Fibroblast of upper back skin (primary cell): ENCODE measurements around the gene MKKS.
"Not testable (repeated sequence)": the region's sequence is repeated elsewhere in the genome, so short reads cannot be mapped to it uniquely, and the experiment has no call there.

ENCODE experiments used
- DNase-seq: peaks from one replicate; pipeline ENCODE4 v3.0.0-alpha.2; 2013

MKKS gene

DNA sequence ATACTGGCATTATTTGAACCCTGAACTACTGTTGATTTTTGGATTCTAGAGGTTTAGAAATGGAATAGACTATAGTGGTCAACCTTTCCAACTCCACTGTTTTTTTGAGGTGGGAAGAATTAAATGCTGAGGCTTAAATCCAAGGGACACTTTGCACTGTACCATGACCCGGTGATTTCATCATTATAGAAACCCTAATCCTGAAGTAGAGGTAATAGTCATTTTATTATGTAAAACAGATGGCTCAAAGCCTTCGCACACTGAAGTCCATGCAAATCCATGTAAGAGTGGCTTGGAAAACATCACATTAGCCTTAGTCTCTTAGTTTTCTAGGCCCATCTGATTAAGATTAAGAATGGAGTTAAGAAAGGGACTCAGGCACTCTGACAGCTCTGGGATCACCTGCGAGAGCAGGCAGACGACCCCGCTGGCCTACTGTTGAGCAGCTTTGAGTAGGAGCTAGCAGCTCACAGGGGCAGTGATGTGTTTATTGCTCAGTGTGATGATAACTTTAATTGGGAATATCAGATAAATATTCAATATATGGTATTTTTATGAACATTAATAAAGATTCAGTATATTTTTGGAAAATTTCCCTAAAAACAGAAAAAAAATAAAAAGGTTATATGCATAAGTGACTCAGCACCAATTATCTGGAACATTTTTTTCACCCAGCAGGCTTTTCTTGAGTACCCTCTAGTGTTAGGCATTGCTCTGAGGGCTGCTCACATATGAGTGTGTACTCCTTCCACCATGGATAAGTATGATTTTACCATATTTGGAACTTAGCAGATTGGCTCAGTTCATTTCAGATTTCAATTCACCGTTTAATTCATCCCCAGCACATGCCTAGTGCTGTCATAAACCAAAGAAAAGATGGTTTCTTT lies 14.5 kb upstream of the MKKS start:
- DNase-seq = peak; percentile 40

DNA sequence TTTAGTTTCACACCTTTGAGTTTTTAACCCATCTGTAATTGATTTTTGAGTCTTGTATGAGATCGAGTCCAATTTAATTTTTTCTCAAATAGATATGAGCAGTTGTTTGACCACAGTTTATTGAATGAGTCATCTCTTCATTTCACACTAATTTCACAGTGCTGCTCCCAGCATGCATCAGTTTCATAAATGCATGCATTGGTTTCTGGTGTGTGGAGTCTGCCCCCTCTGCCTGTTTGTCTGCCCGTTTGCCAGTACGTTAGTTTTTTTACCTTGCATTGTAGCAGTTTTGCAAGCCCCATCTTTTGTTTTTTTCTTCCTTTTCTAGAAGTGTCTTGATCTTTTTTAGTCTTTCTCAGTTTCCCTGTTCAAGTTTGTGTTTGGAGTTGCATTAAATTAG lies 13.0 kb upstream of the MKKS start:
- DNase-seq = peak; percentile 75

DNA sequence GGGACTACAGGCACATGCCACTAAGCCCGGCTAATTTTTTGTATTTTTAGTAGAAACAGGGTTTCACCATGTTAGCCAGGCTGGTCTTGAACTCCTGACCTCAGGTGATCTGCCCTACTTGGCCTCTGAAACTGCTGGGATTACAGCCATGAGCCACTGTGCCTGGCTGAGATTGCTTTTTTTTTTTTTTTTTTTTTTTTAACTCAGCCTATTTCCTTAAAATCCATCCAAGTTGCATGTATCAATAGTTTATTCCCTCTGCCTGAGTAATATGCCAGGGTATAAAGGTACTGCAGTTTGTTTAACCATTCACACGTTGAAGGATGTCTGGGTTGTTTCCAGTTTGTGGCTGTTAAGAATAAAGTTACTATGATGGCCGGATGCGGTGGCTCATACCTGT lies 11.7 kb upstream of the MKKS start:
- DNase-seq = no peak

DNA sequence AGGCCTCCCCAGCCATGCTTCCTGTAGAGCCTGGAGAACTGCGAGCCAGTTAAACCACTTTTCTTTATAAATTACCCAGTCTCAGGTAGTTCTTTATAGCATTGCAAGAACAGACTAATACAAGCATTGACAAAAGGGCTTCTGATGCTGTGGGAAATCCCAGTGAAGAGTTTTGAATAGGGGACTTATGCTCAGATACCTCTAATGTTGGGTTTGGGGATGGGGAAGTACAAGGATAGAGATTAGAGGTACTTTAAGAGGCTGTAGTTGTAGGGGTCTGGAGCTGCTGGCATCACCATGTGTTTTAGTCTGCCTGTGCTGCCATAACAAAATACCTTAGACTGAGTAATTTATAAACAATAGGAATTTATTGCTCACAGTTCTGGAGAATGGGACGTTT lies 9.9 kb upstream of the MKKS start:
- DNase-seq = no peak

DNA sequence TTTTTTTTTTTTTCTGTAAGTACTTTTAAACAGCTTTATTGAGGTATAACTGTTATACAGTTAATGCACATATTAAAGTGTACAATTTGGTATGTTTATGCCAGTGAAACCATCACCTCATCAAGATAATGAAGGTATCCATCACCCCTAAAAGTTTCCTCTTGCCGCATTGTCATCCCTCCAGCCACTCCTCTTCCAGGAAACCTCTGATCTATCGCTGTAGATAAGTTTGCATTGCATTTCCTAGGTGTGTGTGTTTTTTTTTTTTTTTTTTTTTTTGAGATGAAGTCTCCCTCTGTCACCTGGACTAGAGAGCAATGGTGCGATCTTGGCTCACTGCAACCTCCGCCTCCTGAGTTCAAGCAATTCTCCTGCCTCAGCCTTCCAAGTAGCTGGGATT lies 4.2 kb upstream of the MKKS start:
- no peak for DNase-seq

DNA sequence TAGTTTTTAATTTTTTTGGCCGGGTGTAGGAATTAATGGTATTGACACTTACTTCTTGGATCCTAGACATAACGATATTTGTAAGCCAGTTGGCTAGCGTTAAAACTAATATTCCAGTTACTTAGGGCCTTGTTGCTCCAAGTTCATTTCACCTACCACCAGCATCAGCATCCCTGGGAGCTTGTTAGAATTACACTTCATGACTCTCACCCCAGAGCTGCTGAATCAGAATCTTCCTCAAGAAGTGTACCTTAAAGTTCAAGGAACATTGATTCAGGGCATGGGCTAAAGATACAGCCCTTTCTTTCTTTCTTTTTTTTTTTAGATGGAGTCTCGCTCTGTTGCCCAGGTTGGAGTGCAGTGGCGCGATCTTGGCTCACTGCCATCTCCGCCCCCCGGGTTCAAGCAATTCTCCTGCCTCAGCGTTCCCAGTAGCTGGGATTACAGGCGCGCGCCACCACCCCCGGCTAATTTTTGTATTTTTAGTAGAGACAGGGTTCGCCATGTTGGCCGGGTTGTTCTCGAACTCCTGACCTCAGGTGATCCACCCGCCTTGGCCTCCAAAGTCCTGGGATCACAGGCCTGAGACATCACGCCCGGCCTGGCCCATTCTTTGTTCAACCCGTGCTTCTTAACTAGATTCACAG lies 2.2 kb upstream of the MKKS start:
- DNase-seq = no peak

DNA sequence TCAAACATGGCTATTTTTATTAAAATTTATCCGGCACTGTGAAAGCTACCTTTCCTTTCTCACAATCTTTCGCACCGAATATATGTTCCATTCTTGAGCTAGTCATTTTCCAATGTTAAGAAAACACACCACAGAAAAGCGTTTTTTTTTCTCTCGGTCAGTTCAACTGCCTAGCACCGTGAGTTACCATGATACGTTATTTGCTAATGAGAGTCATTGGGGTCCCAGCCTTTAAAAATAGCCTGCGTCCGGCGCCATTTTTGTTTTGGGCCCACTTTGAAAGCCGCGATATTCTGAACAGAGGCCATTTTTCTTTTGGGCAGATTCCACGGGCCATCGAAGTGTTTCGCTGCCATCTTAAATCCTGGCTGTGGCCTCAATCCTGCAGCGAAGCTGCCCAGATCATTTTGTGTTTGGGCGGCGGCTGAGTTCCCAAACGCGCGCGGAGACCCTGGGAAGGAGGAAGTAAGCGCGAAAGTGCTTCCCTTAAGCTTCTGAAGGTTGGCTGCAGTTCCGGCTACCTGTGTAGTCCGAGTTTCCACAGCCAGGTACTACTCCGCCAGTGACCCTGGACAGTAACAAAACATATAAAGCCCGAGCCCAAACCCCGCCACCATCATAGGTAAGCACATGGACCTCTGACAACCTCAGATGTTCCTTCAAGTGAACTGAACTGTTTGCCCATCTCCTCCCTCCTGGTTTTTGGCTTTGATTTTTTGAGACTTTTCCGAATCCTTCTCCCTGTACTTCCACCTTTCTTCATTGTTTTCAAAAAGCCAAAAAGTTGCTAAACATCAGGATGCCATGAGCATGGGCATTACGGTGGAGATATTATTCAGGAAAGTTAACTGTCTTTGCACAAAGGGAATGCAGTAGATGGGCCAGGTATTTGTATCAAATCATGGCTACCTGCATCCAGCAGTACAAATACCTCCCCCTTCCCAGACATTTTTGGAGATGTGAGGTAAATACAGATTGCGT lies 1.1 kb upstream of the MKKS start, which contains the start of gene SLX4IP:
Gene SLX4IP (plus strand): TSS at position 474 of the 981 bp plus-strand sequence. CDS start 22,900 bp downstream, outside the sequence.
- peak; percentile 97 for DNase-seq

DNA sequence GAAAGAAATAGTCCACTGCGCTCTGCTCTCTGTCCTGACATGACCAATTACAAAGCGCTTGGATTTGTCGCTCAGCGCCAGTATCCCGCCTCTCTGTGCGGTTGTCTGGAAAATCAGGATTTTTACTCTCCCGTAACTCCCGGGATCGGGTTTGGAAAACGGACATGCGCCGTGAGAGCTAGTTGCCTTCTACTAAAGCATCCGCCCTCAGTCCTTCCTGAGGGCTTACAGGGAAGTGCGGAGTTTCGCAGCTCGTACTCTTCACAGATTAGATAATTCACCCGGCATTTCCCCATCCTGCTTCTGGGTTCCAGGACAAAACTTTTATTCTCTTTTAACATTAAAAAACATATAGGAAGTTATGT lies 427 bp upstream of the MKKS start:
- peak; percentile 99 for DNase-seq

DNA sequence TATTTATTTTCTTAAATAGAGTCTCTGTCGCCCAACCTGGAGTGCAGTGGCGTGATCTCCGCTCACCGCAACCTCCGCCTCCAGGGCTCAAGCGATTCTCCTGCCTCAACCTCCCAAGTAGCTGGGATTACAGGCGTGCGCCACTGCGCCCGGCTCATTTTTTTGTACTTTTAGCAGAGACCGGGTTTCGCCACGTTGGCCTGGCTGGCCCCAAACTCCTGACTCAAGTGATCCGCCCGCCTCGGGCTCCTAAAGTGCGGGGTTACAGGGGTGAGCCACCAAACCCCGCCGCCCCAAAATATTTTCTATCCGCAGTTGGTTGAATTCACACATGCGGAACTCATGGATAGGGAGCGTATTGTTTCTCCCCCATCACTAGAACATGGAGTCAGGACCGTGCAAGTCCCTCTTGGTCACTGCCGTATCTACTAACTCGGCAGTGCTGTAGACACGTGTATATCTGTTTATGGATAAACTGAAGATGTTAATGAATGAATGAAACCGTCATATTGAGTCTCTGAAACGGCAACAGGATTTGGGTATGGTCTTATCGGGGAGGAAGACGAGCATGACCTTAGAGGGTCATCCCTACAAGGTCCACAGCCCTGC lies 904 bp downstream of the MKKS start:
- no peak for DNase-seq

DNA sequence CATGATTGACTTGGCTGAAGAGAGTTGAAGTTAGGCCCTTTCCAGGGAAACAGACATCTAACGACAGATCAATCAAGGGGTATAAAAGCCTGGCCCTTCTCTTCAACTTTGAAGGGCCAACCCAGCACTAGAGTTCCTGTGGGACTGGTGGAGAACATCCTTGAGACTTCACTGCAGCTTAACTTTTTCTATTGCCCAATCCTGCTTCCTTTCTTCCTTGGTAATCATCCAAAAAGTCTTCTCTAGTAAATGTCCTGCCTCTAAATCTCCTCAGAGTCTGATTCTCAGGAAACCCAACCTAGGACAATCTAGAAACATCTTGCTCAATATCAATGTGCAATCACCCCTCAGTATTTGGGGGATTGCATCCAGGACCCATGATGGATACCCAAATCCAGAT lies 1.9 kb downstream of the MKKS start:
- no peak for DNase-seq

DNA sequence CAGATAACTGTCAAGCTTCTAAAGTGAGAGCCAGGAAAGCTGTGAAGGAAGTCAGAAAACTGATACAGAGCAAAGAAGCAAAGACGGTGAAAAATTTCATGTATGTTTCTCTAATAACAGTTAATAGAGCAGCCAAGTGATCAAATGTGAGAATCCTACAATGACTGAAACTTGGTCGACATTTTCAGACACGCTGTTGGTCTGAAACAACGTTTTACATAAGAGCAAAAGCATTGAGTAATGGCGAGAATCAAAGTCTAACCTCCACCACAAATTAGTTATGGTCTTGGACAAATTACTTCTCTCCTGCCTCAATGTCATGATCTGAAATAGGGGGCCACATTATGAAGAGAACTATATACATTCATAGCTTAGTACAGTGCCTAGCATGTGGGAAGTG lies 3.3 kb downstream of the MKKS start:
- DNase-seq = no peak

DNA sequence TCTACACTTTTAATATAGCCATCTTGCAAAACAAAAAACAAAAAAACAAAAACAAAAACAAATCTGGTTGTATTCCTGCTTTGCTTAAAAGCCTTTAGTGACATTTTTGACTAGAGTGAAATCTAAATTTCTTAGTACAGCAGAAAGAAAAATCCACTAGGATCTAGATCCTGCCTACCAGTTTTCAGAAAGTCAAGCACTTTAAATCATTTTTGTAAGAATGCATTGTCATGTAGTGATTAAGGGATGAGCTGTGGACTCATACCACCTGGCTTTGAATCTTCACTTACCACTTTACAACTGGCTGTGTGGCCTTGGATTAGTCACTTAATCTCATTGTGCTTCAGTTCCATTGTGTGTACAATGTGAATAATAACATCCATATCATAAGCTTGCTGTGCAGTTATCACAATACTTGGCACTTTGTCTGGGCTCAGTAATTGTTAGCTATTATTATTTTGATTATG lies 4.0 kb downstream of the MKKS start:
- DNase-seq = no peak

DNA sequence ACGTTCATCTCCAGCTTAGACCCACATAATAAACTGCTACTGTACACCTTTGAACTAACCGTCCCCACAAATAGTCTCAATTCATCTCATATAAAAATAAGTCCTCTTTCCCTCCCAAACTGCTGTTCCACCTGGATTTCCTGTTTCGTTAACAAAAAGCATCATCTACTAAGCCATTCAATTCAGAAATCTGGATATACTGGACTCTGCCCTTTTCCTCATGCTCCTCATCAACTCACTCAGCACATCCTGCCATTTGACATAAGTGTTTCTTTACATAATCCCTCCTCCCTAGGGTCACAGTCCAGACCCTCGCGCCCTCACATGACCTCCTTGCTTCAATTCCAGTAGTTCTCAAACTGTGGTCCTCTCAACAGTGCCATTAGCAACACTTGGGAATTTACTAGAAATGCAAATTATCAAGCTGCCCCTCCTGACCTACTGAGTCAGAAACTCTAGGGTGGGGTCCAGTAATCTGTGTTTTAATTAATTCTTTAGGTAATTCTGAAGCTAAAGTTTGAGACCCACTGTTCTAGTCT lies 4.5 kb downstream of the MKKS start:
- DNase-seq = no peak

DNA sequence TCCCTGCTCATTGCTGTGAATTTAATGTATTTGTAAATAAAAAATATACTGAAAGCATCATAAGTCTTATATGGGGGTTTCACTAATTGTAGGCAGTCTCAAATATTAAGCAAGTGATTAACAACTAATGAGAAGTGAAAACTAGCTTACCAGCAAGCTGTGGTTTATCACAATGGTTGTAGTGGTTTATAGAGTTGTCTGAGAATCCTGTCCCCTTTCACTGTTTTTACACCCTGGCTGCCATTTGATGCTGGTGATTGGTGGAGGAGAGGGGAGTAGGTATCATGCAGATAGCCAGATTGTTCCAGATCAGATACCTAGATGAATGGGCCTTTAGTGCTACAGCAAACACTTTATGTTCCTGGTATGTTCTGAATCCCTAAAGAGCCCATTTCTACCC lies 6.0 kb downstream of the MKKS start:
- no peak for DNase-seq

DNA sequence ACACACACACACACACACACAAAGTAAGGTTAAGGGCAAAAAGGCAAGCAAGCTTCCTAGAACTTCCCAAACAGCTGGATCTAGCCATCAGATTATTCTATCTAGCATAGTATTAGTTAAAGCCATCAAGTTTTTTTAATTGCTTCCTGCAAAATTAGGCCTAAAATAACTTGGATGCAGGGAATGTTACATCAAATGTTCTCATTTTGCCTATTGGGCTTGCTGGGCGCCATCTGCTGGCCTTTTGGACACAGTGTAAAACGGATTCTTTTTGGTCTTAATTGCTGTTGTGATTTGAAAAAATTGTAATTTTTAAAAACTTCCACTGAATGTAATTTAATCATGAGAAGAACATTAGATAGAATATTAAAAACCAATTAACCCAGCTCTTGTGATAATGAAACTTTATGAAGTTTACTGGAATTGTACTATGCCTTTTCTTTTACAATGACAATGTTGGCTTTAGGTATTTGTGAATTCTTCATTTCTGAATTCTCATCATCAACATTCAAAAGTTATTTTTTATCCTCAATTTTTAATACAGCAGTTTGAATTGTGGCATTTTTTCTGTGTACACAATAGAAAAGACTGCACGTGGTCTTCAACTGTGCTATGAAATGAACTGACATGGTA lies 6.8 kb downstream of the MKKS start:
- DNase-seq = peak; percentile 62

DNA sequence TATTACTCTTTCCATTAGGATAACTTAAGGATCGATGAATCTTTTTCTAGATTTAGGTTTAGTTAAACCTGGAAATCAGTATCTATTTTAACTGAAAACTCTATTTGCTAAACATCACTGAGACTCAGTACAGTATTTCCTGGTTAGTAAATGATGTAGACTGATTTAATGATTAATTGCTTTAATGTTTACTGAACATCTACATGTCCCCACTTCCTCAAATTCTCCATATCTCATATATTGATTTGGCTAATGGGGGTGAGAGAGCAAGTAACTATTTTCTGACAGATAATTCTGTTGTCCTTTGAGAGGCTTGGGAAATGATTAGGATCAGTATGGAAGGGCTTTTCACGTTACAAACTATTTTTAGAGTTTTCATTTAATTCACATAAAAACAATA lies 10.3 kb downstream of the MKKS start:
- DNase-seq = no peak

DNA sequence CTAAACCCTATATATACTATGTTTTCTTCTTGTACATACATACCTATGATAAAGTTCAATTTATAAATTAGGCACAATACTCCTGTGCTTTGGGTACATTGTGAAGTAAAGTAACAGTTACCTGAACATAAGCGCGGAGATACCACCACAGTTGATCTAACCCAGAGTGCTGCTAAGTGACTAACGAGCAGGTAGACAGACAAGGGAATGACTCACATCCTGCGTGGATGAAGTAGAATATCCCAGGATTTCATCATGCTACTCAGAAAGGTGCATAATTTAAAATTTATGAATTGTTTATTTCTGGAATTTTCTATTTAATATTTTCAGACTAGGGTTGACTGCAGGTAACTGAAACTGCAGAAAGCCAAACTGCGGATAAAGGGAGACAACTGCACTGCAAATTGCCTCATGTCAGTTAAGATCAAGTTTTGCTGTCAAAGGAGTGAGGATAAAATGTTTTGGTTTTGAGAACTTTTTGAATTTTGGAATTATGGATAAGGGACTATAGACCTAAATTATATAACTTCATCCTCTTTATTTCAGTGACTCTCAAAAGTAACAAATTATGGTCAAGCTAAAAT lies 14.4 kb downstream of the MKKS start:
- DNase-seq = no peak

DNA sequence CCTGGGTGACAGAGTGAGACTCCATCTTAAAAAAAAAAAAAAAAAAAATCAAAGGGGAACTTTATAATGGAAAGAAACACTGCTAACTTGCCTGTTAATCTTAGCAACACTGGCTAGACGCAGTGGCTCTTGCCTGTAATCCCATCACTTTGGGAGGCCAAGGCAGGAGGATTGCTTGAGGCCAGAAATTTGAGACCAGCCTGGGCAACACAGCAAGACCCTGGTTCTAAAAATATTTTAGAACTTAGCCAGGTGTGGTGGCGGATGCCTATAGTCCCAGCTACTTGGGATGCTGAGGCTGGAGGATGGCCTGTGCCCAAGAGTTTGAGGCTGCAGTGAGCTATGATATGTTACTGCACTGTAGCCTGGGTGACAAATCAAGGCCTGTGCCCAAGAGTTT lies 16.8 kb downstream of the MKKS start:
- not testable (repeated sequence) for DNase-seq

DNA sequence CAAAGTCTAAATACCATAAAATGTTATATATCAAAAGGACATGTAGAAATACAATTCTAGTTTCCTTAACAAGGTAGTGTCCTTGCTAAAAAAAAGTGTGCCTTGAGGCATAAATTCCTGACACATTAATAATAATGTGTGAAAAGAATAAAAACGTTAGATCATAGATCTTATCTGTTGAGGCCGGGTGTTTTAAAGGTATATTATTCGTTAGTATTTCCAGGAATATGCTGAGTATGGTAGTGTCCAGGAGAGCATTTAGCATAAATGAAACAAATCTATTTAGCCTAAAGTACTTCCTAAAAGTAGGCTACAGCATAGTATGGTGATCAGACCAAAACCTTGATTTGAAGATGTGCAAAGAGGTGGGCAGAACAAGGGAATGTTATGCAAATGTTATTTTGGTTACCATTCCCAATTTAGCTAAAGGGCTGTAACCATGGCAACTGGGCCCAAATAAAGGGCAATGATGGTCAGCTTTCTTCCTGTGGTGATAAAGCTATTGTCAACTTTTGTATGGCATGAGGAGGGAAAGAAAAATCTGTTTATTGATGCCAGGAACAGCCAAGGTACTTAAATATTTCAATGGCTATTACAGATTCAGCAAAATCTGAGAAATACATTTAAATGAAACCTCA lies 18.9 kb downstream of the MKKS start:
- DNase-seq = no peak

DNA sequence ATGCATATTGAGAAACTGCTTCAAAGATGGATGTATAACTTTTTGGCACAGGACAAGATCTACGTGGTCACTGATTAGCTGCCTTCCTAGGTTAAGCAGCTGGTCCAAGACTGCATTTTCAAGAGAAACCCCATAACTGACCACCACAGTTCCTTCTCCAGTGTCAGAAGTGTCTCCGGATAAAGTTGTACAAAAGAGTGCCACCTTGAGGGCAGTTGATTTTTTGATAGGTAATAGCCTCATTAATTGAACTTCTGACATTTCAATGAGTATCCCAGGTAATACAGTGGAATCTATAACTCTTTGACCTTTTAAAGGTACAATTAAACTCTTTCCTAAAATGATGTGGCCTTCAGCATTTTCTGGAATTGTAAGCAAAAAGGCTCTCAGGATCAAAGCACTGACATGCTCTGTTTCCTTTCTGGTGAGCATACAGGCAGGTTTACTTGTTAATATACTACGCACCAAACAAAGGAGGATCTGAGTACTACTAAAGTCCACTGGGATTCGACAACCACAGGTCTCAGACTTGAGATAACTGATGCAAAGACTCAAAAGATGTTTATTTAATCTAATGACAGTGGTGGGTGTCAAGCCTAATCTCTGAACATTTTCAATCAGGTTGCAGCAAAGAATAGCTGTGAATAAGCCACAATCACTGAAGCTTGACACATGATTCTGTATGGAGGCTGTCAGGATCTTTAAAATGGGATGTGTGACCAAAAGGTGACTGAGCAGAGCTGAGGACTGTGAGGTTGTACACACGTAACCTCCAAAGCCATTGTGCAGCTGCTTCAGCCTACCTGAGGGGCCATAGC lies 21.2 kb downstream of the MKKS start:
- no peak for DNase-seq
